GM12865 (cell line): ENCODE results near the gene CATSPERZ.

Source experiments
- DNase-seq: peaks from one replicate; pipeline ENCODE4 v3.0.0; 2010; ENCODE audit warnings: low read depth
- H3K4me3 ChIP-seq: 2 replicates; pipeline ENCODE4 v1.5.1; 2011; ENCODE audit warnings: mild to moderate bottlenecking, low read depth, low read length, control low read depth
- TF ChIP-seq, protein P1 (sequence below): IDR thresholded peaks from 2 replicates; pipeline ENCODE4 v1.5.1; 2011; ENCODE audit warnings: low read length, control low read depth, low read depth, inconsistent platforms; ENCODE audit not compliant: insufficient read depth; ENCODE audit errors: missing control alignments

The CATSPERZ gene

DNA sequence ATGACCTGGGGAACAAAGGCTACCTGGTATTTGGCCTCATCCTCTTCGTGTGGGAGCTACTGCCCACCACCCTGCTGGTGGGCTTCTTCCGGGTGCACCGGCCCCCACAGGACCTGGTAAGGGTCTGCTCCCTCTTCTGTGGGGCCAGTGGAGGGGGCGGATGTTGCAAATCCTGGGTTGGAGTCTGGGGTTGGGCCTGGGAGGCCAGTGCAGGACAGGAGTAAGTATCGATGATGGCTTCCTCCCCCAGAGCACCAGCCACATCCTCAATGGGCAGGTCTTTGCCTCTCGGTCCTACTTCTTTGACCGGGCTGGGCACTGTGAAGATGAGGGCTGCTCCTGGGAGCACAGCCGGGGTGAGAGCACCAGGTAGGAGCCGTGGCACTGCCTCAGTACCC, 11.8 kb upstream of the CATSPERZ start:
- DNase-seq, result no peak

DNA sequence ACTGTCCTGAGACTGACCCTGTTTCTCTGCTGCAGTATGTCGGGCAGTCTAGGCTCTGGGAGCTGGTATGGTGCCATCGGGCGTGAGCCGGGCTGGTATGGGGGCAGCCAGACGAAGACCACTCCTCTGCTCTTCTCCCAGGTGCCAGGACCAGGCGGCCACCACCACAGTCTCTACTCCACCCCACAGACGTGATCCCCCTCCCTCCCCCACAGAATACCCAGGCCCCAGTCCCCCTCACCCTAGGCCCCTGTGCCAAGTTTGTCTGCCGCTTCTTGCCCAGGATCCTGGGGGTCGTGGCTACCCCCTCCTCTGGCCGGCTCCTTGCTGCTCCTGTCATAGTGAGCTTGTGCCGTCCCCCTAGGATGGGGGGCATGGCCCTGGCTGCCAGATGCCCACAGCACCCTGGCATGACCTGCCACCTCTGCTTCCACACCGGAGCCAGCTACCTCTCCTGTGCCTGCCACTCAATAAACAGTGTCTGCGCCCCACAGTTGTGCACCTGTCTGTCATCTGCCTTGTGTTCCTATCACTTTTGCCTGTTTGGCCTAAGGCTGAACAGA, 11.1 kb upstream of the CATSPERZ start:
- DNase-seq, result no peak
- TF ChIP-seq, protein P1, sequence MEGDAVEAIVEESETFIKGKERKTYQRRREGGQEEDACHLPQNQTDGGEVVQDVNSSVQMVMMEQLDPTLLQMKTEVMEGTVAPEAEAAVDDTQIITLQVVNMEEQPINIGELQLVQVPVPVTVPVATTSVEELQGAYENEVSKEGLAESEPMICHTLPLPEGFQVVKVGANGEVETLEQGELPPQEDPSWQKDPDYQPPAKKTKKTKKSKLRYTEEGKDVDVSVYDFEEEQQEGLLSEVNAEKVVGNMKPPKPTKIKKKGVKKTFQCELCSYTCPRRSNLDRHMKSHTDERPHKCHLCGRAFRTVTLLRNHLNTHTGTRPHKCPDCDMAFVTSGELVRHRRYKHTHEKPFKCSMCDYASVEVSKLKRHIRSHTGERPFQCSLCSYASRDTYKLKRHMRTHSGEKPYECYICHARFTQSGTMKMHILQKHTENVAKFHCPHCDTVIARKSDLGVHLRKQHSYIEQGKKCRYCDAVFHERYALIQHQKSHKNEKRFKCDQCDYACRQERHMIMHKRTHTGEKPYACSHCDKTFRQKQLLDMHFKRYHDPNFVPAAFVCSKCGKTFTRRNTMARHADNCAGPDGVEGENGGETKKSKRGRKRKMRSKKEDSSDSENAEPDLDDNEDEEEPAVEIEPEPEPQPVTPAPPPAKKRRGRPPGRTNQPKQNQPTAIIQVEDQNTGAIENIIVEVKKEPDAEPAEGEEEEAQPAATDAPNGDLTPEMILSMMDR, result no peak
- no peak overlapping the region for H3K4me3 ChIP-seq

More for the DNA sequence above, 11.8 kb upstream of the CATSPERZ start:
- no peak overlapping the region for H3K4me3 ChIP-seq
- TF ChIP-seq, protein P1, result no peak

DNA sequence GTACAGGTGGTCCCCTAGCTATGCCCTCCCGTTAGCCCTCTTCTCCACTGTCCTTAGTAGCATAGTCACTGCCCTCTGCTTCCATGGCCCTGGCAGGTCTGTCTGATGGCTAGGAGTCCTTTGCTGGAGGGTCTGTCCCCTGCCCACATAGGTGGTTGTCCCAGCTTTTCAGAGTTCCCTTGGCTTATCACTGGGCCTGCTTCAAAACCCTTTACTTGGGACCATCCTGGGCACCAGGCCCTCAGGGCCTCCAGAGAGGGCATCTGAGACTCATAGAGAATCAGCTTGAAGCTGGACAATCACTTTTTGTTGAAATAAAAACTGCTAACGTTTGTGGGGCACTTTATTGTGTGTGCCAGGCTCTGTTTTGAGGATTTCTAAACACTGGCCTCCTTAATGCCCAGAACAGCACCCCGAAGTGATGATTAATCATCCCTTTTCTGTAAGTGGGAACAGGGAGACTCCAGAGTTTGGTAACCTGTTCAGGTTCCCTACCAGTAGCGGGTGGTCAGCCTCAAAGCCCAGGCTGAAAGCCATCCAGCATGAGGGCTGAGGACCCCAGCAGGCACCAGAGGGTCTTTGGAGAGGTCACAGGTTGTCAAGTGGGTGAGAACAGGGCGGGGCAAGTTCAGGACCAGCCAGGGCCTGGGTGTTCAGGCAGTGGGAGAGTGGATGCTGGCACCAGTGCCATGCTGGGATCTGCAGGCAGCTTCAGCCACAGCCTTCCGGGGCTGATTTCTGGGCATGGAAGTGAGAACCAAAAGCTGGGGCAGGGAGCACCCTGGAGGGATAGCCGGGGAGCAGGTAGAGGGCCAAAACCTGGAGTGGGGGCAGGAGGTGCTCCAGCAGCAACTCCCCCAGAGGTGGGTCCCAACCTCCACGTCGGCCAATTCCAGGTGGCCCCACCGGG, 9.6 kb upstream of the CATSPERZ start:
- TF ChIP-seq, protein P1, result no peak
- H3K4me3 ChIP-seq, result no peak overlapping the region
- DNase-seq, result no peak

DNA sequence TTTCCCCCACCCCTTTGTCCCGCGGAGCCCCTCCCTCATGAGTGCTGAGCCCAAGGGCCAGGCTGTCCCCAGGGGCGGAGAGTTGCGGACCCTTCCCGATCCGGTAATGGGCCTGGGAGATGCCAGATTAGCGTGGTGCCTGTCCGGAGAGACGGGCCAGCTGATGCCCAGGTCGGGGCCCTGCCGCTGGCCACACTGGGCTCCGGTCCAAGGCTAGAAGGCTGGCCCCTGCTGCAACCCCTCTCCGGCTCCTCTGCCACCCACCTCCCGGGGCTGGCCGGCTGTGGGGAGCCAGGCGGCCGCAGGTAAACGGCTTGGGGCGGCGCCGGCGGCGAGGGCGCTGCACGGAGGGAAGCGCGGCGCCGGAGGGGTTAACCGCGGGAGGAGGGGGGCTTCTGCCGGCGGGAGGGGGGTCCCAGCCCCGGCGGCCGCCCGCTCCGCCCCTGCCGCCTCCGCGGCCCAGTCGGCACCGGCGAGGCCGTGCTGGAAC, 8.9 kb upstream of the CATSPERZ start, which contains the start of gene KCNK4:
TSS of gene KCNK4 (plus strand) at position 41 of the 490 bp plus-strand sequence. CDS start 1,717 bp downstream, outside the sequence.
- H3K4me3 ChIP-seq, result no peak within 1 kb of the TSS
- no peak for DNase-seq
- TF ChIP-seq, protein P1, result no peak

DNA sequence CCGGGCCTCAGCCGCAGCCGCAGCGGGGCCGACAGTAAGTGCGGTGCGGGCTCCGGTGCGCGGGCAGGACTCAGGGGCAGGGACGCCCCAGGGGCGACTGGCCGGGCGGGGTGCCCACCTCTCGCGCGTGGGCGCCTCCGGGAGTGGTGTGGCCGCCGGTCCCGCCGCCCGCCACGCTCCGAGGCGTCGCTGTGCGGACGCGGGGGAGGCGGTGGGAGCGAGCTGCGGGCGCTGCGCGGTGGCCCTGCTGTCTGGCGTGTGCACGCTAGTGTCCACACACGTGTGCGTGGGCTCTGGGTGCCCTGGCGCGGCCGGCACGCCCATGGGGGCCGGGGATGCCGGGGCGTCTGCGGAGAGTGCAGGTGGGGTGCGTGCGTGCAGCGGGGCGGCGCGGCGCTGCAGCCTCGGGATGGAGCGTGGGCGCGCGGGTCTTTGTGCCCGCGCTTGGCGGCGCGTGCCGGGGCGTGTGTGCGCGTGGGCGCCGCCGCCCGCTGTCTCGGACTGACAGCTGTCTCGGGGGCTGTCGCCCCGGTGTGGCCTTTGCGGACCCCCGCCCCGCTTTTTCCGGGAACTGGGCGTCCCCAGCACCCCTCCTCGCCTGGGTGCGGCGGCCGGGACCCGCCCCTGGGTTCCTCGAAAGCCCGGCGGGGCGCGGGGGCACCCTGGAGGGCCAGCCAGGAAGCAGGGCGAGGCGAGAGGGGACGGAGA, 8.3 kb upstream of the CATSPERZ start:
- TF ChIP-seq, protein P1, result no peak
- no peak overlapping the region for H3K4me3 ChIP-seq
- no peak for DNase-seq

DNA sequence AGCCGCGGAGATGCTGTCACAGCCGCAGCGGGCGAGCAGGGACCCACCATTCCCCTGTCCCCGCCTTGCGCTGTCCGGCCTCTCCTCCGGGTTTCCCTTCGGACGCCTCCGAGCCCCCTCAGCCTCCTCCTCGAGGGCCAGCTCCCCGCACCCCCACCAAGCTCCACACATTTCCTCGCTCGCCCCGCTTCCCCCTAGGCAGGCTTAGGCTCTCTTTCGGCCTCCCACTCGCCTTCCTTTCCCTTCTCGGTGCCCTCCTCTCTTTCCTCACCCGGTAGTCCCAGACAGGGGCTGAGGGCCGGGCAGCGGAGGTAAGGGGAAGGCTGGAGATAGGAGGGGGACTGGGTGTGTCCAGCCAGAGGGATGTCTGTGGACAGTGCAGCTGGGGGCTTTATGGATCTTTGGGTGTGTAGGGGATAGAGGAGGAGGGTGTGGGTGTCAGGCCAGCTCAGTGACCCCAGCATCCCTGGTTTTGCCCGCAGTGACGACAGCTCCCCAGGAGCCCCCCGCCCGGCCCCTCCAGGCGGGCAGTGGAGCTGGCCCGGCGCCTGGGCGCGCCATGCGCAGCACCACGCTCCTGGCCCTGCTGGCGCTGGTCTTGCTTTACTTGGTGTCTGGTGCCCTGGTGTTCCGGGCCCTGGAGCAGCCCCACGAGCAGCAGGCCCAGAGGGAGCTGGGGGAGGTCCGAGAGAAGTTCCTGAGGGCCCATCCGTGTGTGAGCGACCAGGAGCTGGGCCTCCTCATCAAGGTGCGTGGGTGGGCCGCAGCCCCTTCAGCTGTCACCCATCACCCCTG, 7.5 kb upstream of the CATSPERZ start:
- H3K4me3 ChIP-seq, result no peak overlapping the region
- DNase-seq, result no peak
- TF ChIP-seq, protein P1, result no peak
